Fibroblast of lung (primary cell): Measurements from ENCODE around the gene CR1. TPM values are rescaled to one million over a fixed set of nuclear protein-coding genes. Genes with fewer than 3 reads are reported as not detected.
"Not testable (repeated sequence)": the region's sequence is repeated elsewhere in the genome, so short reads cannot be mapped to it uniquely, and the experiment has no call there.

Experiments used
- DNase-seq, 2 donors: peaks; one replicate each; pipeline versions ENCODE4 v3.0.0 to v3.0.0-alpha.2; 2010; ENCODE audit warnings: low read depth in 2 of 2
- H2AFZ ChIP-seq: 2 replicates; pipeline ENCODE4 v1.5.1; 2012; ENCODE audit warnings: low read length, control low read depth, inconsistent platforms
- H3K27ac ChIP-seq: 2 replicates; pipeline ENCODE4 v1.5.1; 2011; ENCODE audit warnings: low read length, control low read depth; ENCODE audit not compliant: insufficient read depth
- H3K27me3 ChIP-seq: 2 replicates; pipeline ENCODE4 v1.5.1; 2011; ENCODE audit warnings: mild to moderate bottlenecking, low read length; ENCODE audit not compliant: control insufficient read depth, insufficient read depth
- H3K36me3 ChIP-seq: 2 replicates; pipeline ENCODE4 v1.5.1; 2011; ENCODE audit warnings: low read length; ENCODE audit not compliant: control insufficient read depth, insufficient read depth
- H3K4me1 ChIP-seq: 2 replicates; pipeline ENCODE4 v1.5.1; 2011; ENCODE audit warnings: low read length; ENCODE audit not compliant: control insufficient read depth, insufficient read depth; ENCODE audit errors: extremely low read depth
- H3K4me2 ChIP-seq: 2 replicates; pipeline ENCODE4 v1.5.1; 2011; ENCODE audit warnings: low read length, control low read depth; ENCODE audit not compliant: insufficient read depth; ENCODE audit errors: extremely low read depth
- H3K4me3 ChIP-seq, 4 experiments: fragments of 200-600 bp in 1 of 4; sonication (generic) in 1 of 4; replicated peaks in 1 of 4; 2 replicates each; pipeline ENCODE4 v1.5.1; 2011 to 2016; ENCODE audit warnings: low read length in 4 of 4, low read depth in 3 of 4, mild to moderate bottlenecking in 3 of 4, control low read depth in 2 of 4, inconsistent platforms in 1 of 4, mixed read lengths in 1 of 4; ENCODE audit not compliant: insufficient read depth in 1 of 4; ENCODE audit errors: control extremely low read depth in 1 of 4
- H3K79me2 ChIP-seq: 2 replicates; pipeline ENCODE4 v1.5.1; 2012; ENCODE audit warnings: mild to moderate bottlenecking, low read length, inconsistent platforms; ENCODE audit not compliant: control insufficient read depth, insufficient read depth
- H3K9ac ChIP-seq: 2 replicates; pipeline ENCODE4 v1.5.1; 2011; ENCODE audit warnings: mild to moderate bottlenecking, low read length, control low read depth; ENCODE audit not compliant: insufficient read depth
- H3K9me3 ChIP-seq: 2 replicates; pipeline ENCODE4 v1.5.1; 2012; ENCODE audit warnings: low read depth, low read length; ENCODE audit not compliant: control insufficient read depth, insufficient read depth
- H4K20me1 ChIP-seq: 2 replicates; pipeline ENCODE4 v1.5.1; 2011; ENCODE audit warnings: low read length; ENCODE audit not compliant: control insufficient read depth, insufficient read depth; ENCODE audit errors: extremely low read depth
- EZH2 ChIP-seq: IDR thresholded peaks from 2 replicates; pipeline ENCODE4 v1.5.1; 2012; ENCODE audit warnings: low read length, control low read depth, mild to moderate bottlenecking; ENCODE audit errors: missing control alignments
- polyA plus RNA-seq, 2 donors: library from polyadenylated mRNA; depleted of rRNA in 1 of 2; stranded (reverse) in 1 of 2; unstranded in 1 of 2; fragments of >200 nt; gene quantifications; 2 replicates each; pipeline ENCODE4 v1.2.1, GENCODE V29; 2011 to 2012; ENCODE audit warnings: missing spikeins in 1 of 2
- total RNA-seq: library from RNA; depleted of rRNA; stranded (reverse); fragments of >200 nt; gene quantifications from 2 replicates; pipeline ENCODE4 v1.2.1, GENCODE V29; 2014
- TF ChIP-seq, protein P1 (sequence below), 2 donors: IDR thresholded peaks in 1 of 2; conservative IDR thresholded peaks in 1 of 2; 1 replicate in 1 of 2; 2 replicates in 1 of 2; pipeline ENCODE4 v1.5.1; 2011 to 2012; ENCODE audit warnings: low read length in 2 of 2, control low read depth in 1 of 2, inconsistent platforms in 1 of 2, low read depth in 1 of 2, mild to moderate bottlenecking in 1 of 2

The CR1 gene
- total and polyA plus RNA-seq, 2 donors (not counting 1 experiment from before 2014, with no cell fraction given) = not detected

GRCh38 chr1:207494171-207494570 is 1.8 kb upstream of the CR1 start:
- Histone ChIP-seq H3K79me2 (no peaks in the 10 kb centered on the region), H3K4me2 (no peak overlapping the region), H3K4me1 (no peaks in the 10 kb centered on the region), H3K27ac (no peak overlapping the region), H3K9ac (no peak overlapping the region), H2AFZ (no peak overlapping the region), H3K27me3 (peaks cover 21% of the 10 kb centered on the region), H4K20me1 (no peaks in the 10 kb centered on the region), H3K4me3 (no peak overlapping the region), H3K36me3 (no peaks in the 10 kb centered on the region), H3K9me3 (no peaks in the 10 kb centered on the region)
- TF ChIP-seq, protein P1, sequence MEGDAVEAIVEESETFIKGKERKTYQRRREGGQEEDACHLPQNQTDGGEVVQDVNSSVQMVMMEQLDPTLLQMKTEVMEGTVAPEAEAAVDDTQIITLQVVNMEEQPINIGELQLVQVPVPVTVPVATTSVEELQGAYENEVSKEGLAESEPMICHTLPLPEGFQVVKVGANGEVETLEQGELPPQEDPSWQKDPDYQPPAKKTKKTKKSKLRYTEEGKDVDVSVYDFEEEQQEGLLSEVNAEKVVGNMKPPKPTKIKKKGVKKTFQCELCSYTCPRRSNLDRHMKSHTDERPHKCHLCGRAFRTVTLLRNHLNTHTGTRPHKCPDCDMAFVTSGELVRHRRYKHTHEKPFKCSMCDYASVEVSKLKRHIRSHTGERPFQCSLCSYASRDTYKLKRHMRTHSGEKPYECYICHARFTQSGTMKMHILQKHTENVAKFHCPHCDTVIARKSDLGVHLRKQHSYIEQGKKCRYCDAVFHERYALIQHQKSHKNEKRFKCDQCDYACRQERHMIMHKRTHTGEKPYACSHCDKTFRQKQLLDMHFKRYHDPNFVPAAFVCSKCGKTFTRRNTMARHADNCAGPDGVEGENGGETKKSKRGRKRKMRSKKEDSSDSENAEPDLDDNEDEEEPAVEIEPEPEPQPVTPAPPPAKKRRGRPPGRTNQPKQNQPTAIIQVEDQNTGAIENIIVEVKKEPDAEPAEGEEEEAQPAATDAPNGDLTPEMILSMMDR (conservative IDR thresholded peaks at IDR 0.05 in 1 of 2, IDR thresholded peaks at IDR 0.05 in 1 of 2; ENCODE audit: low read depth in 1 of 2, low read length in 2 of 2) = no peak
- TF ChIP-seq EZH2 = no peak
- no peak for DNase-seq

GRCh38 chr1:207495281-207495680 is 676 bp upstream of the CR1 start:
- H3K4me1 ChIP-seq, H3K79me2 ChIP-seq, H3K27ac ChIP-seq, H3K4me2 ChIP-seq, H3K9me3 ChIP-seq, H4K20me1 ChIP-seq, H3K4me3 ChIP-seq, H3K9ac ChIP-seq, H2AFZ ChIP-seq, H3K36me3 ChIP-seq, DNase-seq: not testable (repeated sequence)
- peaks cover 21% of the 10 kb centered on the region for H3K27me3 ChIP-seq

GRCh38 chr1:207497941-207498340 is 2.0 kb downstream of the CR1 start:
- DNase-seq = no peak
- Histone ChIP-seq H3K36me3 (no peaks in the 10 kb centered on the region), H3K27me3 (peaks cover 25% of the 10 kb centered on the region), H3K27ac (no peak overlapping the region), H3K9me3 (no peaks in the 10 kb centered on the region), H3K9ac (no peak overlapping the region), H2AFZ (no peak overlapping the region), H3K79me2 (no peaks in the 10 kb centered on the region), H4K20me1 (no peaks in the 10 kb centered on the region), H3K4me1 (no peaks in the 10 kb centered on the region), H3K4me2 (no peak overlapping the region), H3K4me3 (no peak overlapping the region)
- TF ChIP-seq, protein P1 (conservative IDR thresholded peaks at IDR 0.05 in 1 of 2, IDR thresholded peaks at IDR 0.05 in 1 of 2; ENCODE audit: low read depth in 1 of 2, low read length in 2 of 2) = no peak
- TF ChIP-seq EZH2 = no peak
